HEK293 (cell line): ENCODE measurements around the gene NECTIN1.

Experiments
- CTCF ChIA-PET: fragments of 350-600 bp; formaldehyde crosslinking; extraction: SDS; loops from one replicate; lab custom pipeline; 2021; ENCODE audit warnings: antibody characterized with exemption; lab: Yijun Ruan, JAX
- POLR2A ChIA-PET: fragments of 300-600 bp; formaldehyde crosslinking; extraction: SDS; loops from one replicate; lab custom pipeline; 2020; ENCODE audit warnings: antibody characterized with exemption, inconsistent platforms; lab: Yijun Ruan, JAX
- H3K27ac ChIP-seq: fragments of 200-500 bp; sonication (Bioruptor generic); 2 replicates; pipeline ENCODE4 v1.5.1; 2014; ENCODE audit warnings: low read depth, low read length, control low read depth, inconsistent platforms; ENCODE audit errors: extremely low read depth
- H3K36me3 ChIP-seq, 2 experiments: fragments of 200-500 bp in 1 of 2; sonication (Bioruptor generic) in 1 of 2; 1 replicate in 1 of 2; 2 replicates in 1 of 2; pipeline ENCODE4 v1.5.1; 2014 to 2017; ENCODE audit warnings: inconsistent platforms in 2 of 2, low read length in 2 of 2; ENCODE audit not compliant: control insufficient read depth in 2 of 2, insufficient read depth in 1 of 2
- H3K4me1 ChIP-seq: fragments of 200-500 bp; sonication (Bioruptor generic); 2 replicates; pipeline ENCODE4 v1.5.1; 2014; ENCODE audit warnings: mild to moderate bottlenecking, low read length, inconsistent platforms; ENCODE audit not compliant: control insufficient read depth, insufficient read depth
- H3K4me3 ChIP-seq: 2 replicates; pipeline ENCODE4 v1.5.1; 2011; ENCODE audit warnings: low read depth, mild to moderate bottlenecking, control low read depth, low read length, moderate library complexity
- H3K9me3 ChIP-seq: fragments of 200-500 bp; sonication (Bioruptor generic); 2 replicates; pipeline ENCODE4 v1.5.1; 2014; ENCODE audit warnings: low read depth, low read length, inconsistent platforms; ENCODE audit not compliant: control insufficient read depth, insufficient read depth
- BCL11A ChIP-seq: fragments of 450-650 bp; formaldehyde crosslinking; IDR thresholded peaks from 2 replicates; pipeline ENCODE4 v1.5.1; 2016; ENCODE audit warnings: low read depth, missing biosample characterization, missing genetic modification characterization
- CTCF ChIP-seq: fragments of 450-650 bp; formaldehyde crosslinking; IDR thresholded peaks from 2 replicates; pipeline ENCODE4 v1.5.1; 2016; ENCODE audit warnings: missing biosample characterization, missing genetic modification characterization
- MEIS1 ChIP-seq: sonication (generic); formaldehyde crosslinking; IDR thresholded peaks from 2 replicates; pipeline ENCODE4 v1.8.1; 2022; ENCODE audit warnings: missing genetic modification reagents, mild to moderate bottlenecking, borderline replicate concordance
- MZF1 ChIP-seq: fragments of 450-650 bp; formaldehyde crosslinking; IDR thresholded peaks from 2 replicates; pipeline ENCODE4 v1.5.1; 2017; ENCODE audit warnings: missing biosample characterization, missing genetic modification characterization, borderline replicate concordance
- OSR2 ChIP-seq: fragments of 450-650 bp; formaldehyde crosslinking; IDR thresholded peaks from 2 replicates; pipeline ENCODE4 v1.5.1; 2016; ENCODE audit warnings: missing biosample characterization, missing genetic modification characterization
- RBAK ChIP-seq: fragments of 450-650 bp; formaldehyde crosslinking; IDR thresholded peaks from 2 replicates; pipeline ENCODE4 v1.5.1; 2016; ENCODE audit warnings: missing biosample characterization, missing genetic modification characterization
- REST ChIP-seq: fragments of 450-650 bp; formaldehyde crosslinking; IDR thresholded peaks from 2 replicates; pipeline ENCODE4 v1.5.1; 2016; ENCODE audit warnings: missing biosample characterization, missing genetic modification characterization
- SALL2 ChIP-seq: fragments of 450-650 bp; formaldehyde crosslinking; IDR thresholded peaks from 2 replicates; pipeline ENCODE4 v1.5.0; 2017; ENCODE audit warnings: missing biosample characterization, mild to moderate bottlenecking, missing genetic modification characterization, borderline replicate concordance
- YY1 ChIP-seq: fragments of 450-650 bp; formaldehyde crosslinking; IDR thresholded peaks from 2 replicates; pipeline ENCODE4 v1.5.1; 2018; ENCODE audit warnings: missing biosample characterization, missing genetic modification characterization
- ZNF114 ChIP-seq: fragments of 450-650 bp; formaldehyde crosslinking; IDR thresholded peaks from 2 replicates; pipeline ENCODE4 v1.5.0; 2017; ENCODE audit warnings: missing biosample characterization, missing genetic modification characterization
- ZNF140 ChIP-seq: fragments of 450-650 bp; formaldehyde crosslinking; IDR thresholded peaks from 2 replicates; pipeline ENCODE4 v1.5.1; 2016; ENCODE audit warnings: missing biosample characterization, missing genetic modification characterization
- ZNF16 ChIP-seq: fragments of 450-650 bp; formaldehyde crosslinking; IDR thresholded peaks from 2 replicates; pipeline ENCODE4 v1.5.1; 2016; ENCODE audit warnings: low read depth, missing biosample characterization, missing genetic modification characterization
- ZNF184 ChIP-seq: fragments of 450-650 bp; IDR thresholded peaks from 2 replicates; pipeline ENCODE4 v1.5.1; 2018; ENCODE audit warnings: missing biosample characterization, mild to moderate bottlenecking, missing genetic modification characterization
- ZNF280D ChIP-seq: fragments of 450-650 bp; formaldehyde crosslinking; IDR thresholded peaks from 2 replicates; pipeline ENCODE4 v1.5.1; 2016; ENCODE audit warnings: missing biosample characterization, missing genetic modification characterization
- ZNF560 ChIP-seq: fragments of 450-650 bp; formaldehyde crosslinking; IDR thresholded peaks from 2 replicates; pipeline ENCODE4 v1.5.1; 2017; ENCODE audit warnings: missing biosample characterization, missing genetic modification characterization, borderline replicate concordance
- ZNF571 ChIP-seq: fragments of 450-650 bp; formaldehyde crosslinking; IDR thresholded peaks from 2 replicates; pipeline ENCODE4 v1.5.0; 2017; ENCODE audit warnings: missing biosample characterization, missing genetic modification characterization
- ZNF624 ChIP-seq: fragments of 450-650 bp; formaldehyde crosslinking; IDR thresholded peaks from 2 replicates; pipeline ENCODE4 v1.5.1; 2017; ENCODE audit warnings: missing biosample characterization, missing genetic modification characterization
- ZSCAN23 ChIP-seq: fragments of 450-650 bp; formaldehyde crosslinking; IDR thresholded peaks from 2 replicates; pipeline ENCODE4 v1.5.1; 2016; ENCODE audit warnings: missing biosample characterization, missing genetic modification characterization
- TF ChIP-seq, protein P1 (sequence below): sonication (generic); formaldehyde crosslinking; IDR thresholded peaks from 2 replicates; pipeline ENCODE4 v1.8.1; 2022; ENCODE audit warnings: mild to moderate bottlenecking, moderate library complexity, missing genetic modification reagents
- TF ChIP-seq, protein P2 (sequence below): fragments of 450-650 bp; formaldehyde crosslinking; IDR thresholded peaks from 2 replicates; pipeline ENCODE4 v1.5.1; 2017; ENCODE audit warnings: missing biosample characterization, missing genetic modification characterization

Gene NECTIN1

DNA sequence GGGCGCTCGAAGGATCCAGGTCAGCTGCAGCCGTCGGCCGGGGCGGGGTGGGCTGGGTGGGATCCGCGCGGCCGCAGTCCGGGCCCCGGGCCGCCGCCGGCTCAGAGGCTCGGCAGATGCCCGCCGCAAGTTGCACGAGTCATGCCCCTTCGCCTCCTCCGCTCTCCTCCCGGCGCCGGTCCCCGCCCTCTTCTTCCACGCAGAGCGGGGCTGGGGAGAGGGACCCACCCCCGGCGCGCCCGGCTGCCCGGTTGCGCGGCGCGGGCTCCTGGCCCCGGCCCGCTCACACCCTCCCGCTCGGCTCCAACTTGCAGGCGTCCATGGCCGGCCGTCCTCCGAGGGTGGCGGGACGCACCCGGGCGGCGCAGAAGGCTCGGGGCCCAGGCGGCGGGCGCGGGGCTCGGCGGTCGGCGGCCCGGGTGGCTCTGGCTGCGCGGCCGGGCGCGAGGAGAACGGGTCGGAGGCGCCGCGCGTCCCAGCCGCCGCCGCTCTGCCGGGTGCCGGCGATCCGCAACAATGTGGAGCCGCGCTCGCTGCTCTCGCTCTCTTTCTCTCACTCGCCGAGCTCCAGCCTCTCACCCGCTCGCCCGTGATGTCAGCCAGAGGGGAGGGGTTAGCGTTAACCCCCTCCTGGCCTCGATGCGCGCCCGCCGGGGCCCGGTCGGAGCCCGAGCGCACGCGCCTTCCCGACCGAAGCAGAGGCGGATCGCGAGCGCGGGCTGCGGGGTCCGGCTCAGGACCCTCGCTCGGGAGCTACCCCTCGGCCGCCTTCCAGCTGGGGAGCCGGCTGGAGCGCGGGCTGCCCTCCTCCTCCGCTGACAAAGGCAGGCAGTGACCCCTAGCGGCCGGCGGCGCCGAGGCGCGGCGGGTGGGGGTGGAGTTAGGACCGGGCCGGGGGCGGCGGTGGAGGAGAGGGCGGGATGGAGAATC is at the start of gene NECTIN1 (continued):
- TF ChIP-seq, protein P1, sequence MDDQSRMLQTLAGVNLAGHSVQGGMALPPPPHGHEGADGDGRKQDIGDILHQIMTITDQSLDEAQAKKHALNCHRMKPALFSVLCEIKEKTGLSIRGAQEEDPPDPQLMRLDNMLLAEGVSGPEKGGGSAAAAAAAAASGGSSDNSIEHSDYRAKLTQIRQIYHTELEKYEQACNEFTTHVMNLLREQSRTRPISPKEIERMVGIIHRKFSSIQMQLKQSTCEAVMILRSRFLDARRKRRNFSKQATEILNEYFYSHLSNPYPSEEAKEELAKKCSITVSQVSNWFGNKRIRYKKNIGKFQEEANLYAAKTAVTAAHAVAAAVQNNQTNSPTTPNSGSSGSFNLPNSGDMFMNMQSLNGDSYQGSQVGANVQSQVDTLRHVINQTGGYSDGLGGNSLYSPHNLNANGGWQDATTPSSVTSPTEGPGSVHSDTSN (CRISPR knock-in tag), result no peak
- no peak for TF ChIP-seq MEIS1 (CRISPR knock-in tag)
- TF ChIP-seq ZNF140 (tag by site-specific recombination), result no peak

- CTCF ChIA-PET, result no interaction called here
- TF ChIP-seq ZNF624 (tag by site-specific recombination) (no peak), BCL11A (tag by site-specific recombination) (no peak), YY1 (tag by site-specific recombination) (no peak), ZNF560 (no peak), ZNF184 (tag by site-specific recombination) (no peak), CTCF (tag by site-specific recombination) (no peak), ZNF280D (tag by site-specific recombination) (no peak), REST (tag by site-specific recombination) (no peak), ZNF114 (tag by site-specific recombination) (no peak), ZNF16 (tag by site-specific recombination) (no peak), MZF1 (tag by site-specific recombination) (no peak), OSR2 (no peak), ZSCAN23 (no peak), SALL2 (tag by site-specific recombination) (no peak), ZNF571 (no peak), RBAK (no peak)
- TF ChIP-seq, protein P2, sequence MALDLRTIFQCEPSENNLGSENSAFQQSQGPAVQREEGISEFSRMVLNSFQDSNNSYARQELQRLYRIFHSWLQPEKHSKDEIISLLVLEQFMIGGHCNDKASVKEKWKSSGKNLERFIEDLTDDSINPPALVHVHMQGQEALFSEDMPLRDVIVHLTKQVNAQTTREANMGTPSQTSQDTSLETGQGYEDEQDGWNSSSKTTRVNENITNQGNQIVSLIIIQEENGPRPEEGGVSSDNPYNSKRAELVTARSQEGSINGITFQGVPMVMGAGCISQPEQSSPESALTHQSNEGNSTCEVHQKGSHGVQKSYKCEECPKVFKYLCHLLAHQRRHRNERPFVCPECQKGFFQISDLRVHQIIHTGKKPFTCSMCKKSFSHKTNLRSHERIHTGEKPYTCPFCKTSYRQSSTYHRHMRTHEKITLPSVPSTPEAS, result no peak
Measured at GRCh38 chr11:119778391-119779194, 49.6 kb upstream of the NECTIN1 start.

More at GRCh38 chr11:119778391-119779194, 49.6 kb upstream of the NECTIN1 start:
- Histone ChIP-seq H3K4me3 (no peak overlapping the region), H3K9me3 (no peaks in the 10 kb centered on the region), H3K36me3 (no peaks in the 10 kb centered on the region), H3K27ac (no peak overlapping the region), H3K4me1 (no peaks in the 10 kb centered on the region)
- POLR2A ChIA-PET, result no interaction called here
